Liver (tissue), 3 donors: ENCODE data around the gene HSP90B1.

Source experiments
- ATF3 ChIP-seq: IDR thresholded peaks from 2 replicates; pipeline ENCODE4 v1.6.1; 2016; ENCODE audit warnings: antibody characterized with exemption
- HNF4A ChIP-seq, 2 donors: conservative IDR thresholded peaks; 2 replicates each; pipeline ENCODE4 v1.6.1; 2016; ENCODE audit warnings: antibody characterized with exemption in 2 of 2, mild to moderate bottlenecking in 2 of 2
- MAX ChIP-seq: IDR thresholded peaks from 2 replicates; pipeline ENCODE4 v1.6.1; 2016; ENCODE audit warnings: antibody characterized with exemption
- TAF1 ChIP-seq: conservative IDR thresholded peaks from 2 replicates; pipeline ENCODE4 v1.6.1; 2016; ENCODE audit warnings: antibody characterized with exemption, mild to moderate bottlenecking
- YY1 ChIP-seq: IDR thresholded peaks from 2 replicates; pipeline ENCODE4 v1.6.1; 2016; ENCODE audit warnings: antibody characterized with exemption, mild to moderate bottlenecking
- ZBTB33 ChIP-seq: IDR thresholded peaks from 2 replicates; pipeline ENCODE4 v1.6.1; 2016; ENCODE audit warnings: antibody characterized with exemption
- TF ChIP-seq, protein P1 (sequence below): fragments of 150-350 bp; IDR thresholded peaks from 2 replicates; pipeline ENCODE4 v1.5.1; 2017; ENCODE audit warnings: improper control_type of control experiment, low read depth, low read length; ENCODE audit not compliant: missing input control
- TF ChIP-seq, protein P2 (sequence below): IDR thresholded peaks from 2 replicates; pipeline ENCODE4 v1.6.1; 2016; ENCODE audit warnings: antibody characterized with exemption, mild to moderate bottlenecking
- donor health status: healthy.
- donor health status: healthy.

- TF ChIP-seq, protein P1, sequence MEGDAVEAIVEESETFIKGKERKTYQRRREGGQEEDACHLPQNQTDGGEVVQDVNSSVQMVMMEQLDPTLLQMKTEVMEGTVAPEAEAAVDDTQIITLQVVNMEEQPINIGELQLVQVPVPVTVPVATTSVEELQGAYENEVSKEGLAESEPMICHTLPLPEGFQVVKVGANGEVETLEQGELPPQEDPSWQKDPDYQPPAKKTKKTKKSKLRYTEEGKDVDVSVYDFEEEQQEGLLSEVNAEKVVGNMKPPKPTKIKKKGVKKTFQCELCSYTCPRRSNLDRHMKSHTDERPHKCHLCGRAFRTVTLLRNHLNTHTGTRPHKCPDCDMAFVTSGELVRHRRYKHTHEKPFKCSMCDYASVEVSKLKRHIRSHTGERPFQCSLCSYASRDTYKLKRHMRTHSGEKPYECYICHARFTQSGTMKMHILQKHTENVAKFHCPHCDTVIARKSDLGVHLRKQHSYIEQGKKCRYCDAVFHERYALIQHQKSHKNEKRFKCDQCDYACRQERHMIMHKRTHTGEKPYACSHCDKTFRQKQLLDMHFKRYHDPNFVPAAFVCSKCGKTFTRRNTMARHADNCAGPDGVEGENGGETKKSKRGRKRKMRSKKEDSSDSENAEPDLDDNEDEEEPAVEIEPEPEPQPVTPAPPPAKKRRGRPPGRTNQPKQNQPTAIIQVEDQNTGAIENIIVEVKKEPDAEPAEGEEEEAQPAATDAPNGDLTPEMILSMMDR, result no peak
- TF ChIP-seq, protein P2, sequence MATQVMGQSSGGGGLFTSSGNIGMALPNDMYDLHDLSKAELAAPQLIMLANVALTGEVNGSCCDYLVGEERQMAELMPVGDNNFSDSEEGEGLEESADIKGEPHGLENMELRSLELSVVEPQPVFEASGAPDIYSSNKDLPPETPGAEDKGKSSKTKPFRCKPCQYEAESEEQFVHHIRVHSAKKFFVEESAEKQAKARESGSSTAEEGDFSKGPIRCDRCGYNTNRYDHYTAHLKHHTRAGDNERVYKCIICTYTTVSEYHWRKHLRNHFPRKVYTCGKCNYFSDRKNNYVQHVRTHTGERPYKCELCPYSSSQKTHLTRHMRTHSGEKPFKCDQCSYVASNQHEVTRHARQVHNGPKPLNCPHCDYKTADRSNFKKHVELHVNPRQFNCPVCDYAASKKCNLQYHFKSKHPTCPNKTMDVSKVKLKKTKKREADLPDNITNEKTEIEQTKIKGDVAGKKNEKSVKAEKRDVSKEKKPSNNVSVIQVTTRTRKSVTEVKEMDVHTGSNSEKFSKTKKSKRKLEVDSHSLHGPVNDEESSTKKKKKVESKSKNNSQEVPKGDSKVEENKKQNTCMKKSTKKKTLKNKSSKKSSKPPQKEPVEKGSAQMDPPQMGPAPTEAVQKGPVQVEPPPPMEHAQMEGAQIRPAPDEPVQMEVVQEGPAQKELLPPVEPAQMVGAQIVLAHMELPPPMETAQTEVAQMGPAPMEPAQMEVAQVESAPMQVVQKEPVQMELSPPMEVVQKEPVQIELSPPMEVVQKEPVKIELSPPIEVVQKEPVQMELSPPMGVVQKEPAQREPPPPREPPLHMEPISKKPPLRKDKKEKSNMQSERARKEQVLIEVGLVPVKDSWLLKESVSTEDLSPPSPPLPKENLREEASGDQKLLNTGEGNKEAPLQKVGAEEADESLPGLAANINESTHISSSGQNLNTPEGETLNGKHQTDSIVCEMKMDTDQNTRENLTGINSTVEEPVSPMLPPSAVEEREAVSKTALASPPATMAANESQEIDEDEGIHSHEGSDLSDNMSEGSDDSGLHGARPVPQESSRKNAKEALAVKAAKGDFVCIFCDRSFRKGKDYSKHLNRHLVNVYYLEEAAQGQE, result no peak
- TF ChIP-seq ZBTB33 (no peak), TAF1 (no peak), YY1 (no peak), ATF3 (no peak), HNF4A (conservative IDR thresholded peaks at IDR 0.05) (no peak), MAX (no peak)
Observed at GRCh38 chr12:103882861-103883596, 47.2 kb upstream of the HSP90B1 start.
